ENCODE data around the gene SEMA6A. TPM values are rescaled to one million over a fixed set of nuclear protein-coding genes. Genes with fewer than 3 reads are reported as not detected.

SEMA6A gene
- total and polyA plus RNA-seq, 2 experiments from 2014 or later = 233 to 400 TPM

GRCh38 chr5:116484645-116485044, 90.0 kb downstream of the SEMA6A start:
- no peak overlapping the region for H3K27ac Mint-ChIP-seq
- H3K36me3 ChIP-seq (ENCODE audit: insufficient read depth) = peaks cover 99% of the 10 kb centered on the region
- TF ChIP-seq EZH2 (IDR thresholded peaks at IDR 0.05; ENCODE audit: low read depth, unreplicated experiment) (no peak), ZNF331 (CRISPR knock-in tag; IDR thresholded peaks at IDR 0.05; ENCODE audit: low read depth) (no peak), CREB1 (CRISPR knock-in tag; IDR thresholded peaks at IDR 0.05; ENCODE audit: low read depth) (no peak), ETS1 (IDR thresholded peaks at IDR 0.05) (no peak), EZH2phosphoT487 (IDR thresholded peaks at IDR 0.05; ENCODE audit: unreplicated experiment) (no peak), REST (IDR thresholded peaks at IDR 0.05; ENCODE audit: unreplicated experiment) (no peak), ZNF462 (CRISPR knock-in tag; IDR thresholded peaks at IDR 0.05) (no peak), JUNB (IDR thresholded peaks at IDR 0.05; ENCODE audit: unreplicated experiment) (no peak), POLR2AphosphoS5 (IDR thresholded peaks at IDR 0.05; ENCODE audit: low read depth) (no peak), STAT1 (IDR thresholded peaks at IDR 0.05; ENCODE audit: unreplicated experiment) (no peak), ZNF114 (CRISPR knock-in tag; IDR thresholded peaks at IDR 0.05) (no peak), NANOG (IDR thresholded peaks at IDR 0.05; ENCODE audit: borderline replicate concordance) (no peak), CTCF (conservative IDR thresholded peaks at IDR 0.05; ENCODE audit: low read depth in 2 of 2) (no peak)
- no peaks in the 10 kb centered on the region for H3K27me3 ChIP-seq (ENCODE audit: insufficient read depth)
- no peak overlapping the region for H2AFZ ChIP-seq
- no peaks in the 10 kb centered on the region for H3K4me1 ChIP-seq (ENCODE audit: insufficient read depth)
- H3K27me3 Mint-ChIP-seq (ENCODE audit: insufficient read depth, low read depth, poor library complexity) = peaks cover 13% of the 10 kb centered on the region
- H3K9me2 ChIP-seq (ENCODE audit: insufficient read depth) = no peaks in the 10 kb centered on the region
- peaks cover 10% of the 10 kb centered on the region for H3K79me2 ChIP-seq (replicated peaks; ENCODE audit: insufficient read depth)
- H3K4me2 ChIP-seq = no peak overlapping the region
- H3K4me3 Mint-ChIP-seq = no peak overlapping the region
- no peaks in the 10 kb centered on the region for H3K9me3 Mint-ChIP-seq
- H3K4me1 Mint-ChIP-seq = peaks cover 4% of the 10 kb centered on the region; the same call in 2 of the 3 replicates
- no peak overlapping the region for H3K4me3 ChIP-seq
- H3K36me3 Mint-ChIP-seq (ENCODE audit: low read depth) = peaks cover 99% of the 10 kb centered on the region
- H3K27ac ChIP-seq (ENCODE audit: low read depth) = no peak overlapping the region; the same call in 1 of the 2 replicates
- no peak for DNase-seq (ENCODE audit: low spot score)
- no peak for ATAC-seq
- H3F3A ChIP-seq (replicated peaks; ENCODE audit: low read depth) = peaks cover 26% of the 10 kb centered on the region
- H4K20me1 ChIP-seq (replicated peaks; ENCODE audit: insufficient read depth) = peaks cover 10% of the 10 kb centered on the region

All from GM23338 (cell line).